NCI-H510A treated with DMSO at 0.1 percent for 48 hours (cell line): ENCODE results near the gene FAM47A.

Experiments
- DNase-seq: peaks from one replicate; lab custom pipeline; 2025; lab: John Stamatoyannopoulos, UW

The FAM47A gene

GRCh38 chrX:34132028-34132427 is at the start of gene FAM47A:
TSS of gene FAM47A (minus strand) at chrX:34132314. CDS start at chrX:34132278, 36 bp downstream.
- no peak for DNase-seq

GRCh38 chrX:34147345-34147744 is 15.2 kb upstream of the FAM47A start:
- DNase-seq, result no peak

- DNase-seq, result no peak
Observed at GRCh38 chrX:34146906-34147305, 14.8 kb upstream of the FAM47A start.

- no peak for DNase-seq
Observed at GRCh38 chrX:34144246-34144645, 12.1 kb upstream of the FAM47A start.

- DNase-seq, result no peak
Observed at GRCh38 chrX:34140816-34141215, 8.7 kb upstream of the FAM47A start.

GRCh38 chrX:34130980-34131744 is 952 bp downstream of the FAM47A start:
- DNase-seq, result no peak

GRCh38 chrX:34130501-34130900 is 1.6 kb downstream of the FAM47A start:
- no peak for DNase-seq

- DNase-seq, result no peak
Observed at GRCh38 chrX:34126011-34126410, 6.1 kb downstream of the FAM47A start.

GRCh38 chrX:34119122-34119521 is 13.0 kb downstream of the FAM47A start:
- DNase-seq, result no peak

- no peak for DNase-seq
Observed at GRCh38 chrX:34112459-34112858, 19.7 kb downstream of the FAM47A start.
